Measurements from ENCODE around the gene EIF4E.
"Not testable (repeated sequence)": the region's sequence is repeated elsewhere in the genome, so short reads cannot be mapped to it uniquely, and the experiment has no call there.

Gene EIF4E

DNA sequence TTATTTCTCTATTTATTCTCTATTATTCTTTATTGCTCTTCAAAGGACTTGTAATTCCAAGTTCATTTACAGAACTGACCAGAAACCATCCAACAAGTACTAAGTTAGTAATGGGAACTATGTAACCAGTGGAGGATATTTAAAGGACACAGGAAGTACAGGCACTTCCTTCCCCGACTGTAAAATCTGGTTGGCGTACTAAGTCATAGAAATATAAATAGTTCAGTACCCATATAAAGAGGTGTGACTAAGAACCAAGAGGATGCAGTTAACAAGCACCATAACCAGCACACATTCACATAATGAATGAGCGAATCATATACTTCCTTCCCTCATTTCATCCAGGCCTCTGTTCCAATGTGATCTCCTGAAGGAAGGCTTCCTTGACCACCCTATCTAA, 3.6 kb upstream of the EIF4E start:
- DNase-seq (ENCODE audit: low read depth) = no peak

DNA sequence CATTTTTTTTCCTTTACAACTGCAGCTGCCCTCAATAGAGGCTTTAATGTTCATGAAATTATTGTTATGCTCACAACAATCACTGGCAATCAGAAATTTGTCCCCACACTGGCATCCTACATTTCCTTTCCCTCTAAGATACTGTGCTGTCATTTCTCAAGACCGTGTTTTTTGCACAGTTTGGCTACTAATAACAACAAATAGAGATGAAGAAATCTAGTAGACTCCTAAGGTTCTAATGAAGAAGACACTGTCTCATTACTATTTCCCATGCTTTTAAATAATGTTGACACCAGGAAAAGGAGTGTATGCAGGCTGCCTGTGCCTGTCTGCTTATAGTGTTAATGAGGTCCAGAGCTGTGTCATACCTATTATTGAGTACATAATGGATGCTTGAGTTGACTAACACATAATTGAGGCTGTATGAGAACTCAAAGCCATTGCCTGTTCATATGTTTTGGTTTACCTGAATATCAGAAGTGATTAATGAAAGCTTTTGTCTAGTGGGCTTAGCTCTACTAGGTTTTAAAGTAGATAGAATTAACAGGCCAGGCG, 1.5 kb upstream of the EIF4E start:
- no peak for DNase-seq (ENCODE audit: low read depth)

DNA sequence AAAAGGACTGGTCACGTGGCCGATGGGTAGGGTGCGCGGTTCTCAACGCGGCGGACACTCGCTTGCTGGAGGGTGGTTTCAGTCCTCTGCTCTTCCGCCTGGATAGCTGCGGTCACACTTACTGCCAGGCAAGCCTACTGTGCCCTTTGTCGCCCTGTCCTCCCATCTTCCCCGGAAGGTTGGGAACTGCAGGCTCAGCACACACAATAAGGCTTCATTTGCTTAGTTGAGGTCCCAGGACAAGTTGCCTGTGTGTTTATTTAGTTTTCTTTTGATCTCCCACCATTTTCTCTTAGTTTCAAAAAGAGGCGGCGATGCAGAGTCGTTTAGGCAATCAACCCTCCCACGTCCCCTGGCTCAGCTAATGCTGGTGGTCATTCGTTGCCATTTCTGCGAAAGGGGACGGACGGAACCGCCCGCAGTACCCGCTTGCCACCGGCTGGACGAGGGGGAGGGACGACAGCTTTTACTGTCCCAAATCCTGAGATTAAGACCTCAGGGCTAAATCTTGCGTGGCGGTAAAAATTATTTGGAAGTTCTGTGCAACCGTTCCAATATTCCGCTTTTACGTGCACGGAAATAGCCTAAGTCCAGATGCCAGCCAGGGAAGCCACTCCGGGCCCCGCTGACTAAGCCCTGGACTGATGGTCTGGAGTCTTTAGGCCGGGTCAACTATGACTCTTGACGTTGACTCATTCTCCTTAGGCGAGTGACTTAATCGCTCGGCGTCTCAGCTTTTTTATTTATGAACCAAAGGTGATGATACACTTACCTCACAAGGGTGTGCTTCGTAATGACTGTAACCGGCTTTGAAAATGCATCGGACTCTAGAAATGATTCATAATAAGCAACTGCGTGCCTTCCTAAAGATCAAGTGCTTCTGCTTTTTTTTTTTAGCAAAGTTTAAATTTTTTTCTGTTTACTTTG, 671 bp upstream of the EIF4E start:
- DNase-seq (ENCODE audit: low read depth) = peak; percentile 9

DNA sequence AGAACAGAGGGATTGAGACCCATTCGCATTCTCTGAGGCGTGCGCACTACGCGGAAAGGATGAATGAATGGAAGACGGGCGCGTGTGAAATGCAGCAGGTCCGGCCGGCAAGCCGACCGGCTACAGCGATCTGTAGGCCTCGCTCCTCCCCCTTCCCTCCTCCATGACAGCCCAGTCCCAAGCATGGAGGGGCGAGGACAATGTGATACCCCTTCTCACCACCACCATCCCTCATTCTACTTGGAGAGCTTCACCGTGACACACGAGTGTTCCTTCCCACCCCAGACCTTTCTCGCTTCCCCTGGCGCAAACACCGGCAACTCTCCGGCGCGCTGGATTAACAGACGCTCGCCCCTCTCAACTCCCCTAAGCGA, 815 bp downstream of the EIF4E start:
- DNase-seq (ENCODE audit: low read depth) = peak; percentile 31

DNA sequence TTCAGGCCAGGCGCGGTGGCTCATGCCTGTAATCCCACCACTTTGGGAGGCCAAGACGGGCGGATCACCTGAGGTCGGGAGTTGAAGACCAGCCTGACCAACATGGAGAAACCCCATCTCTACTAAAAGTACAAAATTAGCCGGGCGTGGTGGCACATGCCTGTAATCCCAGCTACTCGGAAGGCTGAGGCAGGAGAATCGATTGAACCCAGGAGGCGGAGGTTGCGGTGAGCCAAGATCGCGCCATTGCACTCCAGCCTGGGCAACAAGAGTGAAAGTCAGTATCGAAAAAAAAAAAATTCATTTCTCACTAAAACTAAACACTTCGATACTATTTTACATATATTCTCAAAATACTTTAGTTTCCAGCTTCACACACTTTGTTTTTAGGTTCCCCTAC, 2.7 kb downstream of the EIF4E start:
- not testable (repeated sequence) for DNase-seq (ENCODE audit: low read depth)

DNA sequence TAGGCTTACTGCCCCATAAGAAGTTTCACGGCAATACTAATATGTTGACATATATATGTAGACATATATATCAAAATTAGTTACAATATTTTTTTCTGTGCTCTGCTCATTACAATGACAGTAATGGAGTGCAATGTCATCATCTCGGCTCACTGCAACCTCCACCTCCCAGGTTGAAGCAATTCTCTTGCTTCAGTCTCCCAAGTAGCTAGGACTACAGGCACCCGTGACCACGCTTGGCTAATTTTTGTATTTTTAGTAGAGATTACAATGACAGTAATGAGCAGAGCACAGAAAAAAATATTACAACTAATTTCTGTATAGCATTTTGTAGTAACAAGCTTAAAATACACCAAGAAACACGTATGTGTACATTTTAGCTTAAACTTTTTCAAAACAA, 7.6 kb downstream of the EIF4E start:
- DNase-seq (ENCODE audit: low read depth) = no peak

DNA sequence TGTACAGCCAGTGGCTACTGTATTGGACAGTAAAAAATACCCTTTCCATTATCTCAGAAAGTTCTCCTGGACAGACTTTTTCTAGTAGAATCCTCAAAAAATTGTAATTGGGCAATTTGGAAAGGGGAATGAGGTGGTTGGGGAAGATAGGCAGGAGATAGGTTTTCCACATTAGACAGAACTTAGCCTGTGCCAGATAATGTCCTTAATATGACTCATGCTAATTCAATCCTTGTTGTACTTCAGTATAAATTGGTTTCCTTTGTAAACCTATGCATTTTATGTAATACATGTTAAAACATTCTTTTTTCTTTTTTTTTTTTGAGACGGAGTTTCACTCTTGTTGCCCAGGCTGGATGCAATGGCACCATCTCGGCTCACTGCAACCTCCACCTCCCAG, 8.9 kb downstream of the EIF4E start:
- DNase-seq (ENCODE audit: low read depth) = no peak

DNA sequence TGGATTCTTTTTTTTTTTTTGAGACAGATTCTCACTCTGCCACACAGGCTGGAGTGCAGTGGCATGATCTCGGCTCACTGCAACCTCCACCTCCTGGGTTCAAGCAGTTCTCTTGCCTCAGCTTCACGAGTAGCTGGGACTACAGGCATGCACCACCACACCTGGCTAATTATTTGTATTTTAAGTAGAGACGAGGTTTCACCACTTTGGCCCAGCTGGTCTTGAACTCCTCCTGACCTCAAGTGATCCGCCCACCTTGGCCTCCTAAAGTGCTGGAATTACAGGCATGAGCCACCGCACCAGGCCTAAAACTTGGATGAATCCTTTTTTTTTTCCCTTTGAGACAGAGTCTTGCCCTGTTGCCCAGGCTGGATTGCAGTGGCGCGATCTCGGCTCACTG, 18.2 kb downstream of the EIF4E start:
- DNase-seq (ENCODE audit: low read depth) = not testable (repeated sequence)

DNA sequence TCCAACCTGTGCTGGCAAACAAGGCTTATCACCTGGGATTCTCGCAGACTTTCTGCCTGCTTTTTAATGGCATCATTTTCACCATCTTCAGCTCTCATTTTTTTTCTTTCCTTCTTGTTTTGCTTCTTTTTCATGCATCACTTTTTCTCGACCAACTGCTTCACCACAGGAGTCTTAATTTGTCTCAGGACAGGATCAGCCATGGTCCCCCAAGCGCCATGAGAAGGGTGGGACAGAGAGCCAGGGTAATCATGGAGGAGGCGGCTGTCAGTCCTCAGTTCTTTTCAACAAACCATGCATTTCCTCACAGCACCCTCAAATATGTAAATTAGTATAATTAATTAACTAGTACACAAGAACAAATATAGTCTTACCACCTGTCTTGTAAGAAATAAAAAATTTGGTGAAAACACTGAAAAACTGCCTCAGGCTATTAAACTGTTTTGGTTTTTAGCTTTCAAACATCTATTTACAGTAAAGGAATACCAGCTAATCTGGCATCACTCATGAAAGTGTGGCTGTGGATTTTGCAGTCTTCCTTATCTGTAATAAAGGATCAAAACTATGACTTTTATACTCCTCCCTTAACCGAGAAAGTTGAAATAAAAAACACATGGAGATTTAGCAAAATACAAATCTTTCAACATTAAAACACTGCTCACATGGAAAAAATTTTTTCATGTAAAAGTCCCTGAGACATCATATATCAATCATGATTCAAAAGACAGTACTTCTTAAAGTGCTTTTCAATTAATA, 19.1 kb downstream of the EIF4E start:
- no peak for DNase-seq (ENCODE audit: low read depth)

DNA sequence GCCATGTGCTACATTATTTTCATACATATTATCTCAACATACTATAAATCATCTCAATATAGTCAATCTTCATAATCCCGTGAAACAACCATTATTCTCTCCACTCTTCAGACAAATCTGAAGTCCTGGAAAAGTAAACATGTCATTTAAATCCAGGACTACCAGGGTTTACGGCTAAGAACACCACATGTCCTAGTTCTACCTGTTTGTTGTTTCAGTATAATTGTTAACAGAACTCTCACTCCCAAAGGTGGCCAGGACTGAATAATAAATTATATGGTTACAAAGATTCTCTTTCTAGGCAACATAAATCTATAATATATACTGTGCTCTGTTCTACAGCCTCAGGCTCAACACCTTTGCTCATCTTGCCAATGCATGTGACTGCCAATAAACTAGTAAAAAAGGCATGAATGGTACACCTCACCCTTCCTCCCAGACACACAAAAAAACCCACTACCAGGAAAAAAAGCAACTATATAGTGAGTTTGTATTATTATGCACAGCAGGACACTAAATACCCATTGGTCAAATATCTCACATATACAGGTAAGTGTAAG, 20.1 kb downstream of the EIF4E start:
- DNase-seq (ENCODE audit: low read depth) = no peak

DNA sequence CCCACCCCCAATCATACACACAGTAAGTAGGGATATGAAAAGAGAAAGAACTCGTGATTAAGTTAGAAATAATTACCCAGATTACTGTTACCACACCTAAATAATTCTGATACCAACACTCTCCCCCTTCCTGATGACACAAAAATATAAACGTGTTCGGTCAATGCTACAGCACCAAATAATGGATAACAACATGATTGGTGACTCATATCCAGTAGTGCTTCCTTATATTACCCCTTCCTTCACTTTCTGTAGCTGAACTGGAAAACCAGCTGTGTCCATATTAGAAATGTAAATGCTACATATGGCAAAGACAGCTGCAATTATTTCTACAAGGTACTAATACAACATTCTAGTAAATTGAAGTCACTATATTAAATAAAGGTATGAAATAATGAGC, 20.8 kb downstream of the EIF4E start:
- no peak for DNase-seq (ENCODE audit: low read depth)

DNA sequence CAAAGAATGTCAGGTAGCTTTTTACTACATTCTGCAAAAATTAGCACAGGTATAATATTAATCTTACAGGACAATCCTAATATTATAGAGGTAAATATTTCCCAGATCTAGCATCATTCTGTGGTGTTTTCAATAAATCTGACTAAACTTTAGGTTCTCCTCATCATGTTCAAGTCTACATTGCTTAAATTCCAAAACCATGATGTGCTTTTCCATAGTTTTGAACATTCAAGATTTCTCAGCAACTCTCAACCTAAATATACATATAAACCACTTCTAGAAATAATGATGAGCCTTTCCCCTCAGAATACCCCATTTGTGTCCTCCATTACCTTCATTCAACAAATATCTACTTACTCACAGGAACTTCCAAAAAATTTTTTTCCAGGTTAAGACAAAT, 23.1 kb downstream of the EIF4E start:
- DNase-seq (ENCODE audit: low read depth) = no peak

DNA sequence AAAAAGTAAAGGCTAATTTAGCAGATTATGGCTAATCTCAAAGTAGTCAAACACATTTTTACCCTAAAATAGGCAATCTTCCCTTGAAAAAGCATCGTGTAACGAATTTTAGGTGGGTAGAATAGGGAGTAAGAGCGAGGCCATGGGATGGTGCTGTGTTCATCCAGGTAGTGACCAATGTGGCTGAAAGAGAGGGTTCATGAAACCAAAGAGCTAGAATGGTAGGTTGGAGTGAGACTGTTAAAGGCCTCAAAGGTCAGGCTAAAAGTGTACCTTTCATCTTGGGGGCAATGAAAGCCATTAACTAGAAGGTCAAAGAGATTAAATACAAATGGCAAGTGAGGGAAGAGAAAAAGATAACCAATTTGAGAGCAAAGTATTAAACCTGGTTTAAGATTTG, 23.6 kb downstream of the EIF4E start:
- DNase-seq (ENCODE audit: low read depth) = no peak

DNA sequence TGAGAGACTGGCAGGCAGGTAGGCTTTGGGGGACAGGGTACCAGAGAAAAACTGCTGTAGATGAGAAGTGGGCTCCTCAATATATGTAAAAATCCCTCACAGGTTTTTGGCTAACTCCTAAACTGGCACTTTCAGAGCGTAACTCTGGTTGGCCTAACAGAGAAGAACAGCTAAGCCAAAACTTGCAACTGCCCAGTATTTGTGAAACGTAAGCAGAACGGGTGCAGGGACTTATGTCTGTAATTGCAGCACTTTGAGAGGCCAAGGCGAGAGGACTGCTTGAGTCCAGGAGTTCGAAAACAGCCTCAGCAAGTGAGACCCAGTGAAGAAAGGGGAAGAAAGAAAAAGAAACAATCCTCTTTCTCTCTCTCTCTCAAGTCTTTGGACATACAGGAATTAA, 25.0 kb downstream of the EIF4E start:
- no peak for DNase-seq (ENCODE audit: low read depth)

DNA sequence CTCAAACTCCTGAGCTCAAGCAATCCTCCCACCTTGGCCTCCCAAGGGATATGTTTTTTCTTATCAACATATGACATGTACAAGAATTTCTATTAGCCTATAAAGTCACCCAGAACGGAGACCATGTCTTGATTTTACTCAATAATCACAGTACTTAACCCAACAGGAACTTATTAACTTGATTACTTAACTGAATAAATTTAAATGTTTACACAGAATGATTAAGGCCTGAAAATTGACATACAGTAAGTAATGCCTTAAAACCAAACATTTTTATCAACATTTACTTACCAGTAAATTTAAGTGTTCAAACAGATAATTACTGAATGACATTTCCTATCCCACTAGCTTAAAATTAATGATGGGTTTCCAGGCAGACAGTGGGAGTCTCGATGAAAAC, 25.4 kb downstream of the EIF4E start:
- no peak for DNase-seq (ENCODE audit: low read depth)

DNA sequence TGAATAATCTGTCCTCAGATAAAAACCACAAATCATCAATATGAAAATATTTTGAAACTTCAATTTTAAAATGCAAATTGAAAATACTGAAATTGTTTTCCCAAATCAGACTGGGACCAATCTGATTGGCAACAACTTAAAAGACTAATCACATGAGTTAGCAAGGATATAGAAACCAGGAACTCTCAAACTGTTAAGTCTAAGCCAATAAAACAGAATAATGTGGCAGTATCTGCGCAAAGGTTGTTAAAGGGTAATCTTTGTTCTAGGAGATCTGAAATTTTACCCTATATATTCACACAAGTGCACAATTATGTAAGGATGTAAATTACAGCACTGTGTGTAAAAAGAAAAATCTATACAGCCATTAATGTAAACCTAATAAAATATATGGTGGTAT, 29.7 kb downstream of the EIF4E start:
- no peak for DNase-seq (ENCODE audit: low read depth)

DNA sequence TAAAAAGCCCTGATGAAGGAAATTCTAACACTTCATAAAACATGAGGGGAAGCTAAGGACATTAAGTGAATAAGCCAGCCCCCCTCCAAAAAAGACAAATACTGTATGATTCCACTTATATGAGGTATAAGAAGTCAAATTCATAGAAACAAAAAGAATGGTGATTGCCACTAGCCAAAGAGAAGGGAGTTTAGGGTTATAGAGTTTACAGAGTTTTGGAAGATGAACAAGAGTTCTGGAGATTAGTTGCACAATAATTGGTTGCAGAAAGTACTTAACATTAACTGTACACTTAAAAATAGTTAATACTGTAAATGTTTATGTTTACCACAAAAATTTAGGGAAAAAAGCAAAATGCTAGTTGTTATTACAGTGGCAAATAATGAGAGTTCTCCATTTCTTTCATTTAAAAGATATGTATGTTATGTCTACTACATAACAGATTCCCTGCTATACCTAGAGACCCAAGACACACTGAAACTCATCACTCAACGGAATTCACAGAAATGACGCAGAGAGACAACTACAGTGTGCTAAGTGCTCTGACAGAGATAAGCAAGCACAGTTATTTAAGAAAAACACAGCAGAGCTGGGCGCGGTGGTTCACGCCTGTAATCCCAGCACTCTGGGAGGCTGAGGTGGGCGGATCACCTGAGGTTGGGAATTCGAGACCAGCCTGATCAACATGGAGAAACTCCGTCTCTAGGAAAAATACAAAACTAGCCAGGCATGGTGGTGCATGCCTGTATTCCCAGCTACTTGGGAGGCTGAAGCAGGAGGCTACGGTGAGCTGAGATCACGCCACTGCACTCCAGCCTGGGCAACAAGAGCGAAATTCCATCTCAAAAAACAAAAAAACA, 37.2 kb downstream of the EIF4E start:
- no peak for DNase-seq (ENCODE audit: low read depth)

DNA sequence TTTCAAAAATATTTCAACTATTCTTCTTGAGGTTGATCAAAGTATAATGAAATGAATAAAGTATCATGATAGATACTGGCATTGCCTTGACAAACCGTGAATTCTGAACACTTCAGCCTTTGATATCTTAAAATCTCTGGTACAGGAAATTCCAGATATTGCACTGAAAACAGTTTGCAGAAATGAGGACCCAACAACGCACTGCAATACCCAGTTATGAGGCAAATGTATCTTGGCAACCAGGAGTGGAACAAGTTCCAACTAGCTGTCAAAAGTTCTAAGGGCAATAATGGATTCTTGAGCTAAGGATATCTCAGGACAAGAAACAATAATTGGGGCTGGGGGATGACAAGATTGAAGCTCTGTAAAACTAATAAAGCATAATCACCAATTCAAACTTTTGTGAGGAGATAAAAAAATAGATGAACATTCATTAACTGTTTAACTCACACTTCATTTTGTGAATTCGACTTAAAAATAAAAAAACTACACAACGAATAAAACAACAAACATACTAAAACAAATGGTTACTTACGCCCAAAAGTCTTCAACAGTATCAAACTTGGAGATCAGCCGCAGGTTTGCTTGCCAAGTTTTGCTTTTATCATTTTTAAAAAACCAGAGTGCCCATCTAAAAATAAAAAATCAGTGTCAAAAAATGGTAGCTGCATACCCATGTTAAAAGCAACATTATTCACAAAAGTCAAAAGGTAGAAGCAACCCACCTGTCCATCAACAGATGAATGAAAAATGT, 38.1 kb downstream of the EIF4E start:
- no peak for DNase-seq (ENCODE audit: low read depth)

DNA sequence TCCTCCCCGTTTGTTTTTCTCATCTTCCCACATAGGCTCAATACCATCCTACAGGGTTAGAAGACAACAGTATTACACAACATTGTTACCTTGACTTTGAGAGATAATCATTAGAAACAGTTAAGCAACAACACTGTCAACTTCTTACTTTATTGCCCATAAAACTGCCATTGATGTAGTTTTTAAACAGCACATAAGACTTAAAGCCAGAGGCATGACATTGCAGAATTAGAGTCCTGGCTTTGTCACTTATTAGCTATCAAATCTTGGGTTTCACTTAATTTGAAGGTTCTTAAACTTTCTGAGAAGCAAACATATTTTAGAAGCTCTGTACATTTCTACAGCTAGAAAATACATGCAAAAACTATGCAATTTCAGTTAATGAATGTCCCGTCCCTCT, 41.8 kb downstream of the EIF4E start:
- no peak for DNase-seq (ENCODE audit: low read depth)

DNA sequence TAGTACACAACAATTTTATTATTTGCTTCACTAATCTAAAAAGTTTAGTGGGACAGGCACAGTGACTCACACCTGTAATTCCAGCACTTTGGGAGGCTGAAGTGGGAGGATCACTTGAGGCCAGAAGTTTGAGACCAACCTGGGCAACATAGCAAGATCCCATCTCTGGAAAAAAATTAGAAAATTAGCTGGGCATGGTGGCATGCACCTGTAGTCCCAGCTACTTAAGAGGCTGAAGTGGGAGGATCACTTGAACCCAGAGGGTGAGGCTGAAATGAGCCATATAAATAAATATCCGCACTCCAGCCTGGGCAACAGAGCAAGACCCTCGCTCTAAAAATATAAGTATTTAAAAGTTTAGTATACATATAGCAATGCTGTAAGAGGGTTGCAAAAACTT, 42.6 kb downstream of the EIF4E start:
- not testable (repeated sequence) for DNase-seq (ENCODE audit: low read depth)

DNA sequence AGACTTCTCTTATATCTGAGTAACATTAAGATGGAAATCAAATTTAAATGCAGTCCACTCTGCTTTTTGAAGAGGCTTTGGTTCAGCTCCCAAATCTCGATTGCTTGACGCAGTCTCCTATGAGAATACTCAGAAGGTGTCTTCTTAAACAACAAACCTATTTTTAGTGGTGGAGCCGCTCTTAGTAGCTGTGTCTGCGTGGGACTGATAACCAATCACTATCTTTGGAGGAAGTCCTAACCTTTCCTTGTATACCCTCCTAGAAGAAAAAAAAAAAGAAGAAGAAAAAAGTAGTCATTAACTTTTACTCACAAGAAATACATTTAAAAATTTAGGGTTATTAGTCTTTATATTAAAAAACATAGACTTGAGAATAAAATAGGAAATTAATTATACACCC, 48.0 kb downstream of the EIF4E start:
- DNase-seq (ENCODE audit: low read depth) = not testable (repeated sequence)
